CD4-positive, alpha-beta T cell treated with Interleukin-2 at 100 ng/mL for 4 hours (primary cell): ENCODE results near the gene TCF4.
A peak's percentile ranks its signal among the peaks of the same experiment; 100 is the strongest.

Experiments
- DNase-seq: peaks from one replicate; pipeline ENCODE4 v3.0.0-alpha.2; 2020; ENCODE audit warnings: low spot score

Gene TCF4

DNA sequence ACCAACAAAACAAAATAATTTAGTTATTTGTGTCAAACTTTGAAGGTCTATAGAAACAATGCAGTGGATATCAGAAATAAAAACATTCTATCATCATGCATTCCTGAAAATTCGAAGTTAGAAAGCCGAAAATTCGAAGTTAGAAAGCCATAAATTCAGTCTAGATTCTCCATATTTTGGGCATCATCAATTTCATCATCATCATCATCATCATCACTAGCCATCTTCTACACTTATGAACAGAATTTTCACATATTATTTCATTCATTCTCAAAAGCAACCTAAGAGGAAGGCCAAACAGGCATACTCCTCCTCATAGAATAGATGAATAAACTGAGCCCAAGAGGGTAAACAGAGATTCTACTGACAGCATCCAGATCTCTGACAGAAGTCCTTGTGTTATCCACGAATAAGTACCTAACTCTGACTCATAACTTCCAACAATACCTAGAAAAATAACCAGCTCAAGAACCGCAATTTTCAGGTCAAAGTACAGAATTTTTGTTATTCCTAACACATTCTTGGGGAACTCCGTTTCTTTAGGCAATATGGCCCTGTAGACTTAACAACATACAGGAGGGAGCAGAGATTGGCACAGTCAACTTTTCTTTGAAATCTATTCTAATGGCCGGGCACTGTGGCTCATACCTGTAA is 84.7 kb downstream of the TCF4 start:
- DNase-seq, result no peak

DNA sequence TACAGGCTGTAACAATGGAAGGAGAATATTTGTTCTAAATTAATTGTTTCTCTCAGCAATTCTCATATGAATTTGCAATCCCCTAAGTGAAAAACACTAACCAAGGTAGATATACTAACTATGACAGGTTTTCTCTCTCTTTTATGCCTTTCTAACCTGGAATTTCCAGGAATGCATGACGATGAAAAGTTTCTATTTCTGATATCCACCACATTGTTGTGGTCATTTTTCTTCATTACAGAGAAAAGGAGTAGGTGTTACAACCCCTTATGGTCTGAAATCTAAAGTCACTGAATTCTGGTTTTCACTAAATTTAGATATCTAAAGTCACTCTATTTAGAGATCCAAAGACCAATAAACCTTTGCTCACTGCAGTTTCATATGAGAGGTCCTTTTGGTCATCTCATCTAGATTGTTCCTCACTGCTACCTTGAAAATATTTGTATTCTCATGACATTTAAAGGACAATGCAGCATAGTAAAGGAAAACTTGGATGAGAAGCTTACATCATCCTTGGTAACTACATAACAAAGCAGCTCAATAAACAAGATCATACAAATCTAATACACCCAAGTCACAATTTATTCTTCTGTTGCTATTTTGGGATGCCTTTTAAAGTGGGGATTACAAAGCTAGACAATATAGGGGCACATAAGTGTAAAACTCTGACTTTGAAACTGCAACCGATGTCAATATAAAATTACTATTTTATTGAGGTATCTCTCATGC is 85.8 kb downstream of the TCF4 start:
- DNase-seq, result no peak

DNA sequence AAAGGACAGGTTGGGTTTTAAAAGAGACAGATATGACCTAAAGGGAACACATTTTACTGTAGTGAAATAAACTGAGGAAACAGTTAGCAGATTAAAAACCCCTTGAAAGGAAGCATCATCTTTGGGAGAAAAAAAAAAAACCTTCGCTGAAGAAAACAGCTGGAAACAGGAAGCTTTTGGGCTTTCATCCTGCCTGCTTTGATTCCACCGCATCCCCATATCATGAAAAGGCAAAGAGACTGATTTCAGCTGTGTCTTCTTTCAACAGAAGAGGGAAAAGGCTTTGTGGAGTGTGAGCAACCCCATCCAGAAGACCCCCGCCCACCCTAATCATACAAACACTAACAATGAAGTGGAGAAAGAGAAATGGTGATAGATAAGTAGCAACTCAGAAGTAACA is 86.4 kb downstream of the TCF4 start:
- DNase-seq, result no peak

DNA sequence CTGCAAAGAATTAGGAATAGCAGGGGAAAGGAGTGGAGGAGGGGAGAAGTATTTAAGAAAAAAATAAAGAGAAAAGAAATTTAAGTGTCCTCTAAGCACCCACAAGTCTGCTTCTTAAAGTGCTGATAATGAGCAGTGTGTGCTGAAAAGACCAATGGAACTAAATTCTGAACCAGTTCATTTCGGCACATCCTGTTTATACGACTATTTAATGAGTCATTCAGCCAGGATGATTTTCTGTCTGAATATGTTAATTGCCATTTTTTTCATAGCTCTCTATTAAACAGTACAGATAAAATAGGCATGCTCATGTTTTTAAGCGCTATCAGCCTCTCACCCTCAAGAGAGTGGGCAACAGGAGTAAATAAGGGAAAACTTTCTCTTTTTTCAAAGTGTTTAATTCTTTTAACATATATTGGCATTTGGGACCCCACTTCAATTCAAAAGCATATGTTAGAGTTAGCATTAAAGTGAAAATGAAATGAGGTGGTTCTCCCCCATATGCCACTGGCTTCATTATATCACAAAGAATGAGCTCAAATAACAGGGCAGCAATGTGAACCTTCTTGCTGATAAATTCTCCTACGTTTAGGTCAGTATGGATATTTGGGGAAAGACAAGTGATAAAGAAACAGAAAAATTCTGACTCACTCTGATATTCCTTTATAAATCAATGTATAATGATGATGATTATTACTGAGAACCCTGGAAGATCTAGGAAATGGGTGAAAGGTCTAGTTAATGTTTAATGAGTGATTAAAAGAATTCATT is 87.5 kb downstream of the TCF4 start:
- no peak for DNase-seq

DNA sequence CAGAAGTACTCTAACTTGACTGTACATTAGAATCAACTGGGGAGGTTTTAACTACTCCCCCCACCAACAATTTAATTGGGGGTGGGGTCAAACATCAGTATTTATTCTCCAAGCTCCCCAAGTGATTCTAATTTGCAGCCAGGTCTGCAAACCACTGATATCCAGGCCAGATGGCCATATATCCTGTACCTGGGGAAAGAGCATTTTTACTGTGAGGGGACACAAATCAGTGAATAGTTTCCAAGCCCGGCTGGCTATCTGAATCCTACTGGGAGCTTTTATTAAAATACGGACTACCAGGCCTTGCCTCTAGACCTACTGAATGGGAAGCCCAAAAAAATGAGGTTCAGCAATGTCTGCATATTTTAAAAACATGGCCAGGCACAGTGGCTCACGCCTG is 88.5 kb downstream of the TCF4 start:
- DNase-seq, result no peak

DNA sequence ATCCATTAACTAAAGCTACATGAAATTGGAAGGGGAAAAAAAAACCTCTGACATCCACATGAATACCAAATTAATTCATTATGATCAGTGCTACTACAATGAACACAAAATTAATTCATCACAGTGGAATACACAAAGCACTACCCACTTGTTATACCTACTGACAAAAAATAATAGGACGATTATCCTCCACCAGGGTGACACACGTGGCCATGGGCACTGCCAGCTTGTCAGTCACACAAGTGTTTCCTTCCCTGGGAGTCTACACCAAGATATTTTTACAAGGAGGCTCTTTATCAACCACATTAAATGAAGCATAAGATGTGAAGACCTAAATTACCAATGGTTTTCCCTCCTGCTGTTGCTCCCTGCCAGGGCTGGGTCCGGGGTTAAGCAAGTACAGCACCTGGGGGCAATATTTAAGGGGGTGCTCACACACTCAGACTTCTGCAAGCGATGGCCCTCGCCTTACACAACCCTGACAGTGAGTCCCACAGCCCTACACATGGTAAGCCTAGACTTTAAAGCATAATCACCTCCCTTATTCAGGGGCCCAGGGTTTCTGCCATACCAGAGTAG is 90.1 kb downstream of the TCF4 start:
- DNase-seq, result no peak

DNA sequence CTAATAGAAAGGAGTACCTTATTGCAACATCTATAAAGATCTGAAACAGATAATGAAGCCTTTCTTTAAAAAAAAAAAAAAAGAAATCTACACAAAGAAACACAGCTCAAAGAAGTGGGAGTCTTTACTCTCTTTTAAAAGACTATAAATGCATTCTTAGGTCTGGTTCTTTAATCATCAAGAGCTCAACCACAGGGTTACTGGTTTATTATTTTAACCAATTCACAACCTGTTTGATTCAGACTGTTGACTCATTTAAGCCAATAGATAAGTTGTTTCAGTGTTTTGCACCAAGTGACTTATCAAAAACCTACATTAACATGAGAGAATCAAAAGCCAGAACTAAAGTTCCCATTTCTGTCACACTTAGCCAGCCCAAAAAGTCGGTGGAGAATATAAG is 93.1 kb downstream of the TCF4 start:
- no peak for DNase-seq

DNA sequence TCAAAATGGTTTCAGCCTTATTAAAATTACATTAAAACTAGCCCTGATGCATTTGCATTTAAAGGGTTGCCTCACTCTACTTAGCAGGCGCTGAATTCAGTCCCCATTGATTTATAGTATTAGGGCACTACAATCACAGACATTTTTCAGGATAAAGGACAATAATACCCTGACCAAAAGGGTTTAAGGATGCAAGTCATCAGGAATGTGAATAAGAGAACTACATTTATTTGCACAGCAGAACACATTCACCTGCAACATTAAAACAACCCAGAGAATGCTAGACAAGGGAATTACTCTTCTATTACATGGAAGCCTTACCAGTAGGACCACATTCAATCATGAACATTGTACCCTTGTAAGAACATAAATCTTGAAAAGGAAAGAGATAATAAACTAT is 93.6 kb downstream of the TCF4 start:
- DNase-seq, result no peak

DNA sequence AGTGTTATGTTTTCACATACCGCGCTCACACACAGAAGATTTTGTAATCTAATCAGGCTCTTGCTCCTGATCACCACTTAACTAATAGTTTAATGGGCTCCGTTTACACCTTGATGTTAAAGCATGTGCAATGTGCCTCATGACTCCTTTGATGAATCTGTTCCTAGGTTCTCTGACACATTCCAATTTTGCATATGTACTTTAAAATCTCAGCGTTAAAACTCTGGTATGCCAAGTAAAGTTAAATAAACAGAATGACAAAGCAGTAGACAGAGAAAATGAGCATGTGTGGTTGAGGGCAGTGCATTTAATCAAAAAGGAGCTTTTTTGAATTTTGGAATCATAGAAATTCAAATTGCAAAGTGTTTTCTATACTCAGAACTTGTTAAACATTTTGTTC is 96.4 kb downstream of the TCF4 start:
- no peak for DNase-seq

DNA sequence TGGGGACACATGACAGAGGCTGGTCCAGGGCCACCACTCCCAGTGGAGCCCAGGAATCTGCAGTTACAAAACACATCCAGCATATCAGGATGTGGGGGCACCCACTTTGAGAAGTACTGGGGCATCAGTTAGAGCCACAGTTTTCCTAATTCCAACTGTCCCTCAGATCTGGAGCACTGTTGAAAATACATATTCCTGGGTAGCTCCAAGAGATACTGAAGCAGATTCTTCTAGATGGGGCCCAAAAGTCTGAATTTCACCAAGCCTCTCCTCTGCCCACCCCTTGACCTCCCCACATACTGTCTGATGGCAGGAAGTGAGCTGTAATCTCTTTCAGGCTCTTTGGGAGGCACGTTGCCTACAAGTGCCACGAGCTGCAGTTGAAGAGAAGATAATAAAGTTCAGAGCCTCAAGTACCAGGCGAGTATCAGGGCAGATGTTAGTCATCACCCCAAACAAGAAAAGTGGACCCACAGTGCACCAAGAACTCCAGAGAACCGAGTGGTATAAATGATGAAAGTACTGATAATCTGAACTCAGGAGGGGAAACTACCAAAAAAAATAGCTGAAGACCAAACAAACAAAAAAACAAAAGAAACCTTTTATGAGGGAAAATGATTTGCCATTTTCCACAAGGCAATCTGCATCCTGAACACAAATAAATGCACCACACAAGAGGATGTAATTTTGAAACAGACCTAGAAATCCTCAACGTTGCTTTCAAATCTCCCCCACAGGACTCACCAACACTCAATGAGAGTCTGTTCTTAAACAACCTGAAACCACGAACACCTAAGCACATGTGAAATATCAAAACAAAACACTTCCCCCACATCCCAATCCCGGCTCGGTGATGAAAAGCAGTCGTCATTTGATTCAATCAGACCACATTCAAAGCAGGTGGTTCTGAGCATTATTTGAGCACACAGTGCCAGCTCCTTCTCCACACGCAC is 98.7 kb downstream of the TCF4 start:
- DNase-seq, result no peak

DNA sequence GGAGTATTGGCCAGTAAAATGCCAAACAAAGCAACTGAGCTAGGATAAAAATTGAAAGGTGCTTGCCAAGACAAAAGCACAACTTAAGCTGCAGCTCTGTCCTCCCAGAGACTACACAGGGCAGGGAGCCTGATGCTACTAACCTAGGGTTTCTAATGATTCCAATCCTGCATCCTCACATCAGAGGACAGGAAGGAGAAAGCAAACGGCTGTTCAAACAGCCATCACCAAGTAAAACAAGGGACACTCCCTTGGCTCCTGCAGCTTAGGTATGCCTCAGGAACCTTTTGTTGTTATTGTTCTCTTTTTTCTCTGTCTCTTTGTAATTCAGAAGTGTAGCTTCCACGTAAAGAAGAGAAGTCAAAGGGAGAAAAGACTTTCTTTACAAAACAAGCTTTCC is 99.5 kb downstream of the TCF4 start:
- no peak for DNase-seq

DNA sequence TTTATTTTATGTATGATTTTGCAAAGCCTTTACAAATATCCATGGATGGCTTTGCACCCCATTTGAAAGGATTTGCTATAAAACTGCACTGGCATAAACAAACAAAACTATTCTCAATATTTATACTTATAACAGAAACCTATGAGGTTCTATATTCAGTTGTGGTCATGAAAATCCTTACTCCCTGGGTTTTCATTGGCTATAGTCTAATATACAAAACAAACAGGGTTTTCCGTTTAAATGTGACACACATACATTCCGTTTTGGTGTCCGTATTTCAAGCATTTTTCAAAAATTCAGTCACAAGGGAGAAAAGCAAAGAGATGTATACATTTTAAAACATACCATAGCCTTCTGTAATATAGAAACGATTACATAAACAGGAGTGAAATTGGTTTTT is 100.0 kb downstream of the TCF4 start:
- DNase-seq, result no peak

DNA sequence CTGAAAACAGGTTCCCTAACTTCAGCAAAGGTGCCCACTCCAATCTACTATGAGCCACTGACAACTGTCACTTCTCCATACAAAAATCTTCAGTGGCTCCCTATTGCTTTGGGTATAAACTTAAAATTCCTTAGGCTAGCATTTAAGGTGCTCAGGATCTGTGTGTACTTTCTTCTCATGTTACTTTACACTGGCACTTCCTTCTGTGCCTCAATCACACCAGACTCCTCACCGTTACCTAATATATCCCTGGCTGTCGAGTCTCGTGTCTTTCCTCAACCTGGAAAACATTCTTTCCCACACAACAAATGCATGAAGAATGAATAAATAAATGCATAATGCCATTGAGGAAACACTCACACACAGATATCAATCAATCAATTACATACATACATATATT is 101.1 kb downstream of the TCF4 start:
- DNase-seq, result no peak

DNA sequence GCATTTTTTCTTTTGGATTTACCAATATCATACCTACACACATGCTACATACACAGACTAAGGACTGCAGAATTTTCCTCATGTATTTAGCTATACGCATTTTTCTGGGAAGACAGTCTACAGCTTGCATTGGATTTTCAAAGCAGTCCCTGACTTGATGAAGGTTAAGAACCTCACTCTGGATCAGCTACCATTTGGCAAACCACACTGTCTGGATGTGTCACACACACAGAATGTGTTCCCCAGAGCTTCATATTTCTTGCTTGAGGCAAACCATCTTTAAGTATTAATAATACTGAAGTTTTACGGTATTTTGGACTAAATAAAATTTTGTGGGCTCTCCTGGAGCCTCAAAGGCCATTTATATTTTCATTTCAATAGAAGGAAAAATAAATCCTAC is 102.3 kb downstream of the TCF4 start:
- DNase-seq, result no peak

DNA sequence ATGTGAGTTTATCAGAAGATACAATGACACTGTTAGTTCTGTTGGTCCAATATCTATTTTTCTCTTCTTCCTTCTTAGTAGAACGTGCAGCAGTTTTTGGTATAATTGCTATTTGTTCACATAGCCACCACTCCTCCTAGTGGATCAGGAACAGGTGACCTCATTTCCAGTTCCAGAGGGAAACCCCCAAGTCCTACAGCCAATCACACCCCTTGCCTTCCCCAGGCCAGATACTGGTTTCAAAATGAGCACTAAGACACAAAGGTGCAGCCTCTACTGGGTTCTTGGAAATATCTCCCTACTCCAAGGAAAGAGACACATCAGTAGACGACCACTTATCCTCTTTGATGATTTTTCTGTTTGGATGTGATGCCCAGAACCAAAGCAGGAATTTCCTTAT is 103.2 kb downstream of the TCF4 start:
- DNase-seq, result no peak

DNA sequence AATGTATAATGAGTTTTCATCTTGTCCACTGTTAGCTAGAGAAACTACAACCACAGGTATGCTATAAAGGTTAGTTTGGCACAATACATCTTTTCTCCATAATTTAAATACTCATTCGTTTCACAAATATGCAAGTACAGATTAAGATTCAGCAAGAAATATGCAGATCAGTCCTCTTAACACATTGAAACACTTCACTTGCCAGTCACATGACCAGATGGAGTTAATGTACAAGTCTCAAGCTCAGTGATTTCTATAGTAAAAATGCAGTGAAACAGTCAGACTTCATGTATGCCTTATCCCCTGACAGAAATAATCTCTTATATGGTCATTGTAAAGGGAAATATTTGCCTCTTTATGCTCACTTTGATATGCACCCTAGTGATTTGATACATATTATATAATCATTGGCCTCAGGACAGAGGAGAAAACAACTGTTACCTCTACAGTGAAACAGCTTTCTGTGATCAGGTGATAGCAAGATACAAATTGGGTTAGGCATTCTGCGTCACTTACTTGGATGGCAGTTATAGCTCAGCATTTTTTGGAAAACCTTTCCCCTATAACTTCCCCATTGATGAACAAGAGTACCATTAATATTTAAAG is 104.6 kb downstream of the TCF4 start:
- DNase-seq, result no peak

DNA sequence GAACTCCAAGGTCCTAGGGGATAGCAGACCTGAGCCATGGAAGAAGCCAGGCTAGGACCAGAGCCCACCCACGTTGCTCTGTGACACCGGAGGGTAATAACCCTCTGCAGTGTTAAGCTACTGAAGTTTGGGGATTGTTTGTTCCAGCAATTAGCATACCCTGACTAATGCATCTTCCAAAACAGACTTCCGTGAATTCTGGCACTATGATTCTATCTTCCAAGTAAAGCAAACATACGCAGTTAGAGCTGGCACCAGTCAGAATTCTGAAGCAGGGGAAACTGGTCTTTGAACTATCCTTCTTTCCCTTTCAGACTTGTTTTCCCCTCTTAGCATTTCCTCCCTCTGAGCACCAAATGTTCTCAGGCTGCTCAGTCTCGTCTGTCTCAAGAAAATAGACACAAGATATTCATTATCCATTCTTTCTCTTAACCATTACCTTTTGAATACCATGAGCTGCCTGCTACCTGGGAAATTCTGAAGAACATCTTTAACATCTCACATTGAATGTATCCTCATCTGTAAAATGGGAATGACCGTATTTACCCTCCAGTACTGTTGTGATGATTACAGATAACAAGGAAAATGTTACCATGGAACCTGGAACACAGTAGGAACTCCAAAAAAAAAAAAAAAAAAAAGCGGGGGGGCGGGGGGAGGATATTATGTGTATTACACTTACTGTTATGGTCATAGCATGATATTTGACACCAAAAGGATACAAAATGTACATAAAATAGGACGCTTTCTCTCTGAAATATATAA is 108.2 kb downstream of the TCF4 start:
- no peak for DNase-seq

DNA sequence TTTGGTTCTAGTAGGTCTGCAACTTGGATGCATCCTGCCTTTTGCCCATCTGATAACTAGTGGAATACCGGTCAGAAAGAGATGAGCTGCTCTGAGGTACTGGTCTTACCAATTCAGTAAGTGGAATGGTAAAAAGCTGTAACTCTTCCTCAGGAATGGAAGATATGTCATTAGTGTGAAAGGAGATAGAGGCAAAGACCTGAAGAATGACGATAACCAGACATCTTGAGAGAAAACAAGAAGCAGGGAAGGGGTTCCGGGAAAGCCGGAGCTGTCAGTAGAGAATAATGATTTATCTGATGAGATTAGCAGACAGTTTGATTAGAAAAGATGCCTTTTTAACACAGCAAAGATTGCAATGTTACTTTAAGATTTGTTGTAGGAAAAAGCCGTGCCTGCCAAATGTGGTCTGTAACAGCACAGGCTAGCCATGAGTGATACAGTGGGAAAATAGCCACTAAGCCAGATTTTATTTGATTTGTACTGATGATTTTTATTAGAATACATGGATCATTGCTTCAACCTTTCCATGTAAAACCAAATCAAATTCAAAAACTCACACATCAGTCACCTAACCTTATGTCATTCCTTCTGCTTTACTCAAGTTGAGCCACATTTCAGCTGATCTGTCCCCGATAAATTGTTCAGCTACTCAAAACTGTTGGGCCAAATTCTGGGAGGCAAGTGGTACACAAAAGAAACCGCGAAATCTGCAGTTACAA is 110.0 kb downstream of the TCF4 start:
- DNase-seq, result no peak

DNA sequence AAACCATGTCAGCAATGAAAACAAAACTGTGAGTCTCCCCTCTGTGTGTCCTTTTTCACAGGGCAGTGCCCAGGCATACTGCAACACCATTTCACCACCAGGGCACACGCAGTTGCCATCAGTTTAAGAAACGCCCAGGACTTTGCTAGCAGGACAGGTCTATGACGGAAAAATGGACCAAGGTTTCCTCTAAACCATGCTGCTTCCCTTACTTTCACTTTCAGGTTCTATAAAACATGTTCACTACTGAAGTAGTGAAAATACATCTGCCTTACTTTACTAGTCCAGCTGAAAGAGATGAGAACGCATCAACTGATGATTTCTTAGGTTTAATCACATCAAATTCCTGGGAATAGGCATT is 110.5 kb downstream of the TCF4 start:
- peak; percentile 17 for DNase-seq

DNA sequence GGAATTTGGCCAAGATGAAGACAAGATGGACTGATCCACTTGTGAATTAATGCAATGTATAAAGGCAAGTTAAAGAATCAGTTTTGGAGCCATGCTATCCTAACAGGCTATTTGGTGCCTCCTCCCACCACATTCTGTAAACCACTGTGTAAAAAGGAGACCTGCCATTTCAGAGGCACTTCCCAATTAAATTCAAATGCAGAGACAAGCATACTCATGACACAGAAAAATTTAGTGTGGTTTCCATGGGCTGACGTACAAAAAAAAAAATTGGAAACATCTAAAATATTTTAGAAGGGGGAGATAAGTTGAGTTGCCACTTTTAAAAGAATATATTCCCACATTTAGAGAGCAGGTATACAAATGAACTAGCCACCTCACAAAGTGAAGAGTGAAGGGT is 112.1 kb downstream of the TCF4 start:
- no peak for DNase-seq
